Hepatocyte (in vitro differentiated cells): ENCODE measurements around the gene CHAC1.

Source experiments
- CTCF ChIP-seq: fragments of 200-600 bp; sonication (generic); IDR thresholded peaks from 2 replicates; pipeline ENCODE4 v1.5.1; 2016; ENCODE audit warnings: antibody characterized with exemption, mild to moderate bottlenecking; ENCODE audit not compliant: poor library complexity
- EZH2 ChIP-seq: fragments of 200-600 bp; sonication (generic); IDR thresholded peaks from 2 replicates; pipeline ENCODE4 v1.6.1; 2016; ENCODE audit warnings: antibody characterized with exemption, mild to moderate bottlenecking, borderline replicate concordance
- EZH2phosphoT487 ChIP-seq: fragments of 200-600 bp; sonication (generic); IDR thresholded peaks from one replicate; pipeline ENCODE4 v1.6.1; 2018; ENCODE audit warnings: antibody characterized with exemption, mild to moderate bottlenecking, low read depth, moderate library complexity; ENCODE audit not compliant: unreplicated experiment, severe bottlenecking

GRCh38 chr15:40992825-40993224 is 39.6 kb downstream of the CHAC1 start:
- TF ChIP-seq EZH2 (no peak), CTCF (no peak), EZH2phosphoT487 (no peak)
